Measurements from ENCODE around the gene ALAS1.

ALAS1 gene

GRCh38 chr3:52211268-52211891 is 13.4 kb downstream of the ALAS1 start:
- Histone ChIP-seq H3K36me3 (ENCODE audit: insufficient read depth, insufficient read length, low read length) (peaks cover 92% of the 10 kb centered on the region), H3K9me3 (ENCODE audit: insufficient read depth, low read length) (no peaks in the 10 kb centered on the region), H3K4me1 (ENCODE audit: insufficient read depth, insufficient read length) (no peaks in the 10 kb centered on the region), H3K4me3 (ENCODE audit: insufficient read length, low read depth) (no peak overlapping the region), H3K27me3 (ENCODE audit: insufficient read depth, insufficient read length) (no peaks in the 10 kb centered on the region), H3K9ac (ENCODE audit: insufficient read length, low read depth) (no peak overlapping the region)
- TF ChIP-seq ZNF274 (IDR thresholded peaks at IDR 0.05; ENCODE audit: low read depth, low read length) (no peak), SUZ12 (IDR thresholded peaks at IDR 0.05; ENCODE audit: extremely low read depth, insufficient read depth, insufficient read length) (no peak), YY1 (IDR thresholded peaks at IDR 0.05; ENCODE audit: insufficient read depth, insufficient read length) (no peak)
- no peak for DNase-seq (ENCODE audit: low read depth, low spot score)

GRCh38 chr3:52213005-52213404 is 15.0 kb downstream of the ALAS1 start:
- Histone ChIP-seq H3K4me1 (ENCODE audit: insufficient read depth, insufficient read length) (peaks cover 2% of the 10 kb centered on the region), H3K4me3 (ENCODE audit: insufficient read length, low read depth) (no peak overlapping the region), H3K36me3 (ENCODE audit: insufficient read depth, insufficient read length, low read length) (peaks cover 83% of the 10 kb centered on the region), H3K27me3 (ENCODE audit: insufficient read depth, insufficient read length) (no peaks in the 10 kb centered on the region), H3K9ac (ENCODE audit: insufficient read length, low read depth) (no peak overlapping the region), H3K9me3 (ENCODE audit: insufficient read depth, low read length) (no peaks in the 10 kb centered on the region)
- DNase-seq (ENCODE audit: low read depth, low spot score): no peak
- TF ChIP-seq ZNF274 (IDR thresholded peaks at IDR 0.05; ENCODE audit: low read depth, low read length): no peak
- TF ChIP-seq SUZ12 (IDR thresholded peaks at IDR 0.05; ENCODE audit: extremely low read depth, insufficient read depth, insufficient read length): no peak
- no peak for TF ChIP-seq YY1 (IDR thresholded peaks at IDR 0.05; ENCODE audit: insufficient read depth, insufficient read length)

- Histone ChIP-seq H3K36me3 (ENCODE audit: insufficient read depth, insufficient read length, low read length) (peaks cover 74% of the 10 kb centered on the region), H3K9me3 (ENCODE audit: insufficient read depth, low read length) (no peaks in the 10 kb centered on the region), H3K4me1 (ENCODE audit: insufficient read depth, insufficient read length) (peaks cover 4% of the 10 kb centered on the region), H3K9ac (ENCODE audit: insufficient read length, low read depth) (no peak overlapping the region), H3K27me3 (ENCODE audit: insufficient read depth, insufficient read length) (no peaks in the 10 kb centered on the region), H3K4me3 (ENCODE audit: insufficient read length, low read depth) (no peak overlapping the region)
- DNase-seq (ENCODE audit: low read depth, low spot score): no peak
- TF ChIP-seq SUZ12 (IDR thresholded peaks at IDR 0.05; ENCODE audit: extremely low read depth, insufficient read depth, insufficient read length) (no peak), YY1 (IDR thresholded peaks at IDR 0.05; ENCODE audit: insufficient read depth, insufficient read length) (no peak), ZNF274 (IDR thresholded peaks at IDR 0.05; ENCODE audit: low read depth, low read length) (no peak)
Observed at GRCh38 chr3:52213901-52214300, 15.9 kb downstream of the ALAS1 start.

GRCh38 chr3:52215351-52215750 is 17.4 kb downstream of the ALAS1 start:
- Histone ChIP-seq H3K36me3 (ENCODE audit: insufficient read depth, insufficient read length, low read length) (peaks cover 60% of the 10 kb centered on the region), H3K9me3 (ENCODE audit: insufficient read depth, low read length) (no peaks in the 10 kb centered on the region), H3K27me3 (ENCODE audit: insufficient read depth, insufficient read length) (no peaks in the 10 kb centered on the region), H3K4me1 (ENCODE audit: insufficient read depth, insufficient read length) (peaks cover 7% of the 10 kb centered on the region), H3K4me3 (ENCODE audit: insufficient read length, low read depth) (no peak overlapping the region), H3K9ac (ENCODE audit: insufficient read length, low read depth) (no peak overlapping the region)
- no peak for DNase-seq (ENCODE audit: low read depth, low spot score)
- TF ChIP-seq YY1 (IDR thresholded peaks at IDR 0.05; ENCODE audit: insufficient read depth, insufficient read length) (no peak), ZNF274 (IDR thresholded peaks at IDR 0.05; ENCODE audit: low read depth, low read length) (no peak), SUZ12 (IDR thresholded peaks at IDR 0.05; ENCODE audit: extremely low read depth, insufficient read depth, insufficient read length) (no peak)

- no peak overlapping the region for H3K9ac ChIP-seq (ENCODE audit: insufficient read length, low read depth)
Observed at GRCh38 chr3:52216585-52217408, 18.8 kb downstream of the ALAS1 start.

GRCh38 chr3:52217409-52217805 is 19.4 kb downstream of the ALAS1 start:
- TF ChIP-seq YY1 (IDR thresholded peaks at IDR 0.05; ENCODE audit: insufficient read depth, insufficient read length): no peak
- TF ChIP-seq SUZ12 (IDR thresholded peaks at IDR 0.05; ENCODE audit: extremely low read depth, insufficient read depth, insufficient read length): no peak
- no peak for TF ChIP-seq ZNF274 (IDR thresholded peaks at IDR 0.05; ENCODE audit: low read depth, low read length)
- no peaks in the 10 kb centered on the region for H3K27me3 ChIP-seq (ENCODE audit: insufficient read depth, insufficient read length)
- peaks cover 40% of the 10 kb centered on the region for H3K36me3 ChIP-seq (ENCODE audit: insufficient read depth, insufficient read length, low read length)
- H3K4me1 ChIP-seq (ENCODE audit: insufficient read depth, insufficient read length): peaks cover 13% of the 10 kb centered on the region
- H3K4me3 ChIP-seq (ENCODE audit: insufficient read length, low read depth): no peak overlapping the region
- DNase-seq (ENCODE audit: low read depth, low spot score): no peak
- no peak overlapping the region for H3K9ac ChIP-seq (ENCODE audit: insufficient read length, low read depth)
- H3K9me3 ChIP-seq (ENCODE audit: insufficient read depth, low read length): no peaks in the 10 kb centered on the region

More at GRCh38 chr3:52216585-52217408, 18.8 kb downstream of the ALAS1 start:
- Histone ChIP-seq H3K4me3 (ENCODE audit: insufficient read length, low read depth) (no peak overlapping the region), H3K36me3 (ENCODE audit: insufficient read depth, insufficient read length, low read length) (peaks cover 46% of the 10 kb centered on the region), H3K9me3 (ENCODE audit: insufficient read depth, low read length) (no peaks in the 10 kb centered on the region), H3K4me1 (ENCODE audit: insufficient read depth, insufficient read length) (peaks cover 13% of the 10 kb centered on the region), H3K27me3 (ENCODE audit: insufficient read depth, insufficient read length) (no peaks in the 10 kb centered on the region)
- TF ChIP-seq SUZ12 (IDR thresholded peaks at IDR 0.05; ENCODE audit: extremely low read depth, insufficient read depth, insufficient read length): no peak
- TF ChIP-seq YY1 (IDR thresholded peaks at IDR 0.05; ENCODE audit: insufficient read depth, insufficient read length): no peak
- no peak for DNase-seq (ENCODE audit: low read depth, low spot score)

GRCh38 chr3:52218026-52218425 is 20.1 kb downstream of the ALAS1 start:
- DNase-seq (ENCODE audit: low read depth, low spot score): no peak
- no peak for TF ChIP-seq SUZ12 (IDR thresholded peaks at IDR 0.05; ENCODE audit: extremely low read depth, insufficient read depth, insufficient read length)
- TF ChIP-seq YY1 (IDR thresholded peaks at IDR 0.05; ENCODE audit: insufficient read depth, insufficient read length): no peak
- TF ChIP-seq ZNF274 (IDR thresholded peaks at IDR 0.05; ENCODE audit: low read depth, low read length): no peak
- H3K27me3 ChIP-seq (ENCODE audit: insufficient read depth, insufficient read length): no peaks in the 10 kb centered on the region

More at GRCh38 chr3:52218026-52218425, 20.1 kb downstream of the ALAS1 start:
- H3K4me1 ChIP-seq (ENCODE audit: insufficient read depth, insufficient read length): peaks cover 13% of the 10 kb centered on the region
- H3K9ac ChIP-seq (ENCODE audit: insufficient read length, low read depth): no peak overlapping the region
- H3K9me3 ChIP-seq (ENCODE audit: insufficient read depth, low read length): no peaks in the 10 kb centered on the region
- peaks cover 34% of the 10 kb centered on the region for H3K36me3 ChIP-seq (ENCODE audit: insufficient read depth, insufficient read length, low read length)
- no peak overlapping the region for H3K4me3 ChIP-seq (ENCODE audit: insufficient read length, low read depth)

All from NT2/D1 (cell line).